Measurements from ENCODE around the gene CCT6B. TPM values are rescaled to one million over a fixed set of nuclear protein-coding genes. Genes with fewer than 3 reads are reported as not detected.

CCT6B gene
- total and polyA plus RNA-seq, 2 donors (not counting 1 experiment from before 2014, with no cell fraction given): 1.2 to 3.0 TPM

DNA sequence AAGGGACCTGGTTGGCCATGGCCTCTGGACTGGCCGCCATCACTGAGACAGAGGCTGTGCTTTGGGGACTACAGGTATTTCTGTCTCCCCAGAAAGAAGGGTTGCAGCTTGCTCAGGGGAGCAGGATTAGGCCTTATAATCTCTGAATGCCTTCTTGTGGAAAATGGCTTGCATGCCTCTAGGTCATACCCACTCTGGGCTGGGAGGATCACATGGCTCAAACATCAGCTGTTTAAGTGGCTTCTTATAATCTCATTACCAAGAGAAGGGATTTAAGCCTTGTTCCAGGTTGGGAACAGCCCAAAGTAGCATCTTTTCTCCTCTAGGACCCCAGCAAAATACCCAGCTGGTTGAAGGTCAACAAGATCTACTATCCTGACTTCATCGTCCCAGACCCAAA lies 38.2 kb upstream of the CCT6B start:
- no peak overlapping the region for H3K4me3 ChIP-seq (replicated peaks in 1 of 4; ENCODE audit: control extremely low read depth in 1 of 4, insufficient read depth in 1 of 4, low read depth in 3 of 4, low read length in 4 of 4)
- TF ChIP-seq, protein P1, sequence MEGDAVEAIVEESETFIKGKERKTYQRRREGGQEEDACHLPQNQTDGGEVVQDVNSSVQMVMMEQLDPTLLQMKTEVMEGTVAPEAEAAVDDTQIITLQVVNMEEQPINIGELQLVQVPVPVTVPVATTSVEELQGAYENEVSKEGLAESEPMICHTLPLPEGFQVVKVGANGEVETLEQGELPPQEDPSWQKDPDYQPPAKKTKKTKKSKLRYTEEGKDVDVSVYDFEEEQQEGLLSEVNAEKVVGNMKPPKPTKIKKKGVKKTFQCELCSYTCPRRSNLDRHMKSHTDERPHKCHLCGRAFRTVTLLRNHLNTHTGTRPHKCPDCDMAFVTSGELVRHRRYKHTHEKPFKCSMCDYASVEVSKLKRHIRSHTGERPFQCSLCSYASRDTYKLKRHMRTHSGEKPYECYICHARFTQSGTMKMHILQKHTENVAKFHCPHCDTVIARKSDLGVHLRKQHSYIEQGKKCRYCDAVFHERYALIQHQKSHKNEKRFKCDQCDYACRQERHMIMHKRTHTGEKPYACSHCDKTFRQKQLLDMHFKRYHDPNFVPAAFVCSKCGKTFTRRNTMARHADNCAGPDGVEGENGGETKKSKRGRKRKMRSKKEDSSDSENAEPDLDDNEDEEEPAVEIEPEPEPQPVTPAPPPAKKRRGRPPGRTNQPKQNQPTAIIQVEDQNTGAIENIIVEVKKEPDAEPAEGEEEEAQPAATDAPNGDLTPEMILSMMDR (conservative IDR thresholded peaks at IDR 0.05 in 1 of 2, IDR thresholded peaks at IDR 0.05 in 1 of 2; ENCODE audit: low read depth in 1 of 2, low read length in 2 of 2): no peak
- no peak for TF ChIP-seq EZH2 (IDR thresholded peaks at IDR 0.05; ENCODE audit: low read length, missing control alignments)
- peaks cover 13% of the 10 kb centered on the region for H3K4me1 ChIP-seq (ENCODE audit: control insufficient read depth, extremely low read depth, insufficient read depth, low read length)
- H3K27ac ChIP-seq (ENCODE audit: insufficient read depth, low read length): no peak overlapping the region
- no peak overlapping the region for H2AFZ ChIP-seq (ENCODE audit: low read length)
- no peak overlapping the region for H3K9ac ChIP-seq (ENCODE audit: insufficient read depth, low read length)
- H3K27me3 ChIP-seq (ENCODE audit: control insufficient read depth, insufficient read depth, low read length): no peaks in the 10 kb centered on the region
- no peaks in the 10 kb centered on the region for H3K79me2 ChIP-seq (ENCODE audit: control insufficient read depth, insufficient read depth, low read length)
- no peaks in the 10 kb centered on the region for H3K9me3 ChIP-seq (ENCODE audit: control insufficient read depth, insufficient read depth, low read depth, low read length)
- peaks cover 20% of the 10 kb centered on the region for H3K36me3 ChIP-seq (ENCODE audit: control insufficient read depth, insufficient read depth, low read length)
- no peak for DNase-seq (ENCODE audit: low read depth in 2 of 2)
- H3K4me2 ChIP-seq (ENCODE audit: extremely low read depth, insufficient read depth, low read length): no peak overlapping the region
- H4K20me1 ChIP-seq (ENCODE audit: control insufficient read depth, extremely low read depth, insufficient read depth, low read length): no peaks in the 10 kb centered on the region

DNA sequence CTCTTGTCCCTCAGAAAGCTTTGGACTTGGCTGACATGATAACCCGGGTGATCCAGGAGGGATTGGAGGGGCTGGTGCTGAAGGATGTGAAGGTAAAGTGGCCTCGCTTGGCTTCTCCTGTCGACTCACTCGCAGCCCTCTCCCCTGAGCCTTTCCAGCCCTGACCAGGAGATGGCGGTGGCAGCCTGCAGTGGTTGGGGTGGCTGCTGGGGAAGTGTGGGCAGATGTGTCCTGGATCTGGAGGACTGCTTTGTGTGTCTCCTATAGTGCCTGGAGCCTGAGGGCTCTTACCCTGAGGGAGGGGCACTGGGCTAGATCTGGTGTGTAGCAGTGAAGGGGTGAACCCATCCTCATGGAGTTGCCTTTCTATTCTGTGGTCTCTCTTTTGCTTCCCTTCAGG lies 36.9 kb upstream of the CCT6B start:
- H3K4me2 ChIP-seq (ENCODE audit: extremely low read depth, insufficient read depth, low read length): no peak overlapping the region
- no peaks in the 10 kb centered on the region for H4K20me1 ChIP-seq (ENCODE audit: control insufficient read depth, extremely low read depth, insufficient read depth, low read length)
- H3K36me3 ChIP-seq (ENCODE audit: control insufficient read depth, insufficient read depth, low read length): peaks cover 19% of the 10 kb centered on the region
- H3K4me1 ChIP-seq (ENCODE audit: control insufficient read depth, extremely low read depth, insufficient read depth, low read length): peaks cover 13% of the 10 kb centered on the region
- no peak overlapping the region for H3K4me3 ChIP-seq (replicated peaks in 1 of 4; ENCODE audit: control extremely low read depth in 1 of 4, insufficient read depth in 1 of 4, low read depth in 3 of 4, low read length in 4 of 4)
- TF ChIP-seq, protein P1 (conservative IDR thresholded peaks at IDR 0.05 in 1 of 2, IDR thresholded peaks at IDR 0.05 in 1 of 2; ENCODE audit: low read depth in 1 of 2, low read length in 2 of 2): peak; percentile 72 to 85
- no peak for TF ChIP-seq EZH2 (IDR thresholded peaks at IDR 0.05; ENCODE audit: low read length, missing control alignments)
- H3K9ac ChIP-seq (ENCODE audit: insufficient read depth, low read length): no peak overlapping the region
- no peaks in the 10 kb centered on the region for H3K9me3 ChIP-seq (ENCODE audit: control insufficient read depth, insufficient read depth, low read depth, low read length)
- peak overlapping the region; percentile 63 for H3K27ac ChIP-seq (ENCODE audit: insufficient read depth, low read length)
- H3K79me2 ChIP-seq (ENCODE audit: control insufficient read depth, insufficient read depth, low read length): no peaks in the 10 kb centered on the region
- DNase-seq (ENCODE audit: low read depth in 2 of 2): peak; percentile 60 to 73
- no peaks in the 10 kb centered on the region for H3K27me3 ChIP-seq (ENCODE audit: control insufficient read depth, insufficient read depth, low read length)
- no peak overlapping the region for H2AFZ ChIP-seq (ENCODE audit: low read length)

DNA sequence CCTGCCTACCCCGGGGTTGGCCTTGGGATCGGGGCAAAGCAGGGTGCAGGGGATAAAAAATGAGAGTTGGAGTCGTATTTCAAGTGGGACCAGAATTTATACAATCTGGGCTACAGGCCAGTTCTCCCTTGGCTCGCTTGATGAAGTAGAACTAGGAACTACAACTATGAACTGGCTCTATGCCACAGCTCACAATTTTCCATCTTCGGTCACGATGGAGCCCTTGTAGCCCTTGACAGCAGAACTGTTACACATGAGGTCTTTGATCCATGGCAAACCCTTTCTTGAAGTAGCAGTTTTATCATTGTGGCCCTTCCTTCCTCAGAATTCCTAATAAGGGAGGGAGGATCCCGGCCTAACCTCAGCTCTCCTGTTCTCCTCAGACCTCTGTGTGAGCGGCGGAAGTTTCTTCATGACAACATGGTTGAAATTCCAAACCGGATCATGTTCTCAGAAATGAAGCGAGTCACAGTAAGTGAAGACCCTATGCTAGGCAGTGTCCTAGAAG lies 36.1 kb upstream of the CCT6B start:
- peaks cover 13% of the 10 kb centered on the region for H3K4me1 ChIP-seq (ENCODE audit: control insufficient read depth, extremely low read depth, insufficient read depth, low read length)
- H2AFZ ChIP-seq (ENCODE audit: low read length): peak overlapping the region; percentile 18
- peak overlapping the region; percentile 63 for H3K27ac ChIP-seq (ENCODE audit: insufficient read depth, low read length)
- H3K4me3 ChIP-seq (replicated peaks in 1 of 4; ENCODE audit: control extremely low read depth in 1 of 4, insufficient read depth in 1 of 4, low read depth in 3 of 4, low read length in 4 of 4): no peak overlapping the region
- no peaks in the 10 kb centered on the region for H3K9me3 ChIP-seq (ENCODE audit: control insufficient read depth, insufficient read depth, low read depth, low read length)
- no peak overlapping the region for H3K9ac ChIP-seq (ENCODE audit: insufficient read depth, low read length)
- H3K79me2 ChIP-seq (ENCODE audit: control insufficient read depth, insufficient read depth, low read length): no peaks in the 10 kb centered on the region
- no peaks in the 10 kb centered on the region for H4K20me1 ChIP-seq (ENCODE audit: control insufficient read depth, extremely low read depth, insufficient read depth, low read length)
- no peaks in the 10 kb centered on the region for H3K27me3 ChIP-seq (ENCODE audit: control insufficient read depth, insufficient read depth, low read length)
- peaks cover 19% of the 10 kb centered on the region for H3K36me3 ChIP-seq (ENCODE audit: control insufficient read depth, insufficient read depth, low read length)
- H3K4me2 ChIP-seq (ENCODE audit: extremely low read depth, insufficient read depth, low read length): peak overlapping the region; percentile 42
- DNase-seq (ENCODE audit: low read depth in 2 of 2): peak; percentile 90 to 95
- TF ChIP-seq, protein P1 (conservative IDR thresholded peaks at IDR 0.05 in 1 of 2, IDR thresholded peaks at IDR 0.05 in 1 of 2; ENCODE audit: low read depth in 1 of 2, low read length in 2 of 2): no peak
- TF ChIP-seq EZH2 (IDR thresholded peaks at IDR 0.05; ENCODE audit: low read length, missing control alignments): no peak
